HL-60/S4 treated with phorbol 12-myristate 13-acetate at 8.2 ng/mL for 4 days and 3 days (cell line): ENCODE results near the gene SLFN11.
"Not testable (repeated sequence)": the region's sequence is repeated elsewhere in the genome, so short reads cannot be mapped to it uniquely, and the experiment has no call there.

Source experiments
- in situ Hi-C: fragments of 300-500 bp; cut with MboI; formaldehyde crosslinking; loops from 2 replicates; pipeline ENCODE4 v1.15.0; 2022; ENCODE audit warnings: low sequenced_read_pairs

Gene SLFN11

DNA sequence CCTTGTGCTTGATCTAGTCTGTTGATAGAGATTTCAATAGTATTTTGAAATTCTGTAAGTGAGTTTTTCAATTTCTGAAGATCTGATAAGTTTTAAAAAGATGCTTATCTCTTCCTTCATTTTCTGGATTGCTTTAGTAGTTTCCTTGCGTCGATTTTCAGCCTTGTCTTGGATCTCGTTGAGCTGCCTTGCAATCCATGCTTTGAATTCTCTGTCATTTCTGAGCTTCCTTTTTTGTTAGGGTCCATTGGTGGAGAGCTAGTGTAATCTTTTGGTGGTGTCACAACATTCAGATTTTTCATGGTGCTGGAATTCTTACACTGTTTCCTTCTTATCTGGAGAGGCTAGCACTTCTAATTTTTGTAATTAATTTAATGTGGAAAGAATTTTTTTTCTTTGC, 61.1 kb downstream of the SLFN11 start:
- in situ Hi-C loops: loop anchor here (5.0 kb wide), 1 partner anchor 225 kb away; the partner anchor contains the start of gene SLFN12L

DNA sequence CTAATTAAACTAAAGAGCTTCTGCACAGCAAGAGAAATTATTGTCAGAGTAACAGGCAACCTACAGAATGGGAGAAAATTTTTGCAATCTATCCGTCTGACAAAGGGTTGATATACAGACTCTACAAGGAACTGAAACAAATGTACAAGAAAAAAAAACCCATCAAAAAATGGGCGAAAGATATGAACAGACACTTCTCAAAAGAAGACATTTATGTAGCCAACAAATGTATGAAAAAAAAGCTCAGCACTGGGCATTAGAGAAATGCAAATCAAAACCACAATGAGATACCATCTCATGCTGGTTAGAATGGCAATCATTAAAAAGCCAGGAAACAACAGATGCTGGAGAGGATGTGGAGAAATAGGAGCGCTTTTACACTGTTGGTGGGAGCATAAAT, 64.1 kb downstream of the SLFN11 start:
- in situ Hi-C loops: not testable (repeated sequence)
